Smooth muscle cell (in vitro differentiated cells): ENCODE measurements around the gene HIPK2. TPM values are rescaled to one million over a fixed set of nuclear protein-coding genes. Genes with fewer than 3 reads are reported as not detected.
A peak's percentile ranks its signal among the peaks of the same experiment; 100 is the strongest.

Experiments
- DNase-seq: peaks from one replicate; lab custom pipeline; 2025; ENCODE audit not compliant: unreplicated experiment; lab: John Stamatoyannopoulos, UW
- H2AFZ ChIP-seq: fragments of 200-600 bp; sonication (generic); 2 replicates; pipeline ENCODE4 v1.6.0; 2016; ENCODE audit warnings: antibody characterized with exemption, low read depth, mild to moderate bottlenecking
- H3F3A ChIP-seq: fragments of 200-600 bp; sonication (generic); 2 replicates; pipeline ENCODE4 v1.6.0; 2017; ENCODE audit warnings: antibody characterized with exemption, low read depth
- H3K27ac ChIP-seq: fragments of 200-600 bp; sonication (generic); 2 replicates; pipeline ENCODE4 v1.5.1; 2016; ENCODE audit warnings: low read depth, mild to moderate bottlenecking
- H3K27me3 ChIP-seq: fragments of 200-600 bp; sonication (generic); 2 replicates; pipeline ENCODE4 v1.6.1; 2016; ENCODE audit warnings: low read depth, mild to moderate bottlenecking
- H3K36me3 ChIP-seq: fragments of 200-600 bp; sonication (generic); 2 replicates; pipeline ENCODE4 v1.5.1; 2016; ENCODE audit warnings: low read depth
- H3K4me1 ChIP-seq: fragments of 200-600 bp; sonication (generic); 2 replicates; pipeline ENCODE4 v1.5.1; 2016; ENCODE audit warnings: low read depth
- H3K4me2 ChIP-seq: fragments of 200-600 bp; sonication (generic); 2 replicates; pipeline ENCODE4 v1.6.0; 2016; ENCODE audit warnings: mild to moderate bottlenecking
- H3K4me3 ChIP-seq: fragments of 200-600 bp; sonication (generic); 2 replicates; pipeline ENCODE4 v1.5.1; 2016; ENCODE audit warnings: mild to moderate bottlenecking
- H3K79me2 ChIP-seq: fragments of 200-600 bp; sonication (generic); 2 replicates; pipeline ENCODE4 v1.6.0; 2016; ENCODE audit warnings: low read depth, mild to moderate bottlenecking
- H3K9ac ChIP-seq: fragments of 200-600 bp; sonication (generic); 2 replicates; pipeline ENCODE4 v1.6.0; 2016; ENCODE audit warnings: low read depth
- H3K9me3 ChIP-seq: fragments of 200-600 bp; sonication (generic); replicated peaks from 2 replicates; pipeline ENCODE4 v1.5.1; 2016; ENCODE audit warnings: low read depth
- H4K20me1 ChIP-seq: fragments of 200-600 bp; sonication (generic); 2 replicates; pipeline ENCODE4 v1.6.0; 2016; ENCODE audit warnings: low read depth
- CTCF ChIP-seq: fragments of 200-600 bp; sonication (generic); IDR thresholded peaks from 2 replicates; pipeline ENCODE4 v1.5.1; 2017; ENCODE audit warnings: borderline replicate concordance, mild to moderate bottlenecking, antibody characterized with exemption; ENCODE audit not compliant: insufficient read depth, poor library complexity, severe bottlenecking
- WGBS: methylation state at CpG from one replicate; pipeline ENCODE4 v1.1.7; 2016; ENCODE audit warnings: low lambda C conversion rate; 5-methylcytosine and 5-hydroxymethylcytosine counted together
- polyA plus RNA-seq: library from polyadenylated mRNA; unstranded; fragments of >200 nt; fragmentation: Nextera tagmentation; extraction: Ambion mirVana; gene quantifications from 2 replicates; pipeline ENCODE4 v1.2.1, GENCODE V29; 2016
- total RNA-seq: library from RNA; depleted of rRNA; stranded (reverse); fragments of >200 nt; gene quantifications from 2 replicates; pipeline ENCODE4 v1.2.3, GENCODE V29; 2014

Gene HIPK2
- total and polyA plus RNA-seq, 2 experiments from 2014 or later, result 3.0 to 11.2 TPM

GRCh38 chr7:139687211-139687954, 90.4 kb downstream of the HIPK2 start:
- Histone ChIP-seq H4K20me1 (peaks cover 13% of the 10 kb centered on the region), H3K9ac (no peak overlapping the region), H3K9me3 (no peaks in the 10 kb centered on the region), H3K4me2 (no peak overlapping the region), H3F3A (peaks cover 8% of the 10 kb centered on the region), H3K27me3 (no peaks in the 10 kb centered on the region), H3K79me2 (peaks cover 6% of the 10 kb centered on the region), H2AFZ (no peak overlapping the region), H3K36me3 (no peaks in the 10 kb centered on the region), H3K4me3 (no peak overlapping the region), H3K4me1 (peaks cover 7% of the 10 kb centered on the region), H3K27ac (no peak overlapping the region)
- no peak for TF ChIP-seq CTCF
- DNase-seq, result no peak

GRCh38 chr7:139683137-139683921, 94.5 kb downstream of the HIPK2 start:
- Histone ChIP-seq H4K20me1 (peaks cover 10% of the 10 kb centered on the region), H3K4me3 (no peak overlapping the region), H3K79me2 (peaks cover 6% of the 10 kb centered on the region), H3K36me3 (no peaks in the 10 kb centered on the region), H3F3A (peaks cover 33% of the 10 kb centered on the region), H3K4me1 (peaks cover 33% of the 10 kb centered on the region), H3K4me2 (peak overlapping the region; percentile 37), H3K9me3 (no peaks in the 10 kb centered on the region), H3K27me3 (no peaks in the 10 kb centered on the region), H3K9ac (peak overlapping the region; percentile 81), H3K27ac (peak overlapping the region; percentile 99), H2AFZ (no peak overlapping the region)
- DNase-seq, result no peak
- WGBS, result 80% methylated on average over 16 of the region's 16 CpGs
- no peak for TF ChIP-seq CTCF

- peaks cover 33% of the 10 kb centered on the region for H3K4me1 ChIP-seq
- peak overlapping the region; percentile 99 for H3K27ac ChIP-seq
- peaks cover 33% of the 10 kb centered on the region for H3F3A ChIP-seq
- H2AFZ ChIP-seq, result no peak overlapping the region
- H3K4me3 ChIP-seq, result no peak overlapping the region
- H3K79me2 ChIP-seq, result peaks cover 6% of the 10 kb centered on the region
- 69% methylated on average over 9 of the region's 9 CpGs for WGBS
- peak overlapping the region; percentile 37 for H3K4me2 ChIP-seq
- no peak for DNase-seq
- no peak for TF ChIP-seq CTCF
- peak overlapping the region; percentile 81 for H3K9ac ChIP-seq
- peaks cover 10% of the 10 kb centered on the region for H4K20me1 ChIP-seq
- no peaks in the 10 kb centered on the region for H3K36me3 ChIP-seq
- H3K27me3 ChIP-seq, result no peaks in the 10 kb centered on the region
- no peaks in the 10 kb centered on the region for H3K9me3 ChIP-seq
These were observed 95.4 kb downstream of the HIPK2 start for GRCh38 chr7:139682136-139683013.
